ENCODE data around the gene MEX3D.

- TF ChIP-seq CTCF (IDR thresholded peaks at IDR 0.05), result no peak
- TF ChIP-seq POLR2A (IDR thresholded peaks at IDR 0.05), result no peak
These were observed 45.0 kb upstream of the MEX3D start for GRCh38 chr19:1613146-1613545.

All from right lobe of liver (tissue), 4 donors.